ENCODE results near the gene KCNH1.
"Not testable (repeated sequence)": the region's sequence is repeated elsewhere in the genome, so short reads cannot be mapped to it uniquely, and the experiment has no call there.

KCNH1 gene

GRCh38 chr1:211099393-211099792 is 34.6 kb downstream of the KCNH1 start:
- Histone ChIP-seq H3K4me1 (ENCODE audit: control insufficient read depth, insufficient read depth, low read length) (no peaks in the 10 kb centered on the region), H3K9me3 (ENCODE audit: control insufficient read depth, insufficient read depth, low read length) (no peaks in the 10 kb centered on the region), H3K4me3 (ENCODE audit: low read depth, low read length) (no peak overlapping the region), H3K9ac (ENCODE audit: low read depth, low read length) (no peak overlapping the region), H3K27ac (ENCODE audit: low read depth, low read length) (no peak overlapping the region), H3K27me3 (ENCODE audit: control insufficient read depth, insufficient read depth, low read length) (no peaks in the 10 kb centered on the region), H3K36me3 (ENCODE audit: control insufficient read depth, insufficient read depth, low read length) (no peaks in the 10 kb centered on the region)

GRCh38 chr1:211095381-211095780 is 38.6 kb downstream of the KCNH1 start:
- Histone ChIP-seq H3K9ac (ENCODE audit: low read depth, low read length) (no peak overlapping the region), H3K4me3 (ENCODE audit: low read depth, low read length) (no peak overlapping the region)

GRCh38 chr1:211092955-211093354 is 41.0 kb downstream of the KCNH1 start:
- H3K27ac ChIP-seq (ENCODE audit: low read depth, low read length): no peak overlapping the region
- no peaks in the 10 kb centered on the region for H3K36me3 ChIP-seq (ENCODE audit: control insufficient read depth, insufficient read depth, low read length)
- no peaks in the 10 kb centered on the region for H3K4me1 ChIP-seq (ENCODE audit: control insufficient read depth, insufficient read depth, low read length)
- H3K27me3 ChIP-seq (ENCODE audit: control insufficient read depth, insufficient read depth, low read length): no peaks in the 10 kb centered on the region
- H3K9me3 ChIP-seq (ENCODE audit: control insufficient read depth, insufficient read depth, low read length): no peaks in the 10 kb centered on the region
- H3K9ac ChIP-seq (ENCODE audit: low read depth, low read length): no peak overlapping the region
- H3K4me3 ChIP-seq (ENCODE audit: low read depth, low read length): no peak overlapping the region

More at GRCh38 chr1:211095381-211095780, 38.6 kb downstream of the KCNH1 start:
- Histone ChIP-seq H3K27ac (ENCODE audit: low read depth, low read length) (no peak overlapping the region), H3K36me3 (ENCODE audit: control insufficient read depth, insufficient read depth, low read length) (no peaks in the 10 kb centered on the region), H3K27me3 (ENCODE audit: control insufficient read depth, insufficient read depth, low read length) (no peaks in the 10 kb centered on the region), H3K9me3 (ENCODE audit: control insufficient read depth, insufficient read depth, low read length) (no peaks in the 10 kb centered on the region), H3K4me1 (ENCODE audit: control insufficient read depth, insufficient read depth, low read length) (no peaks in the 10 kb centered on the region)

GRCh38 chr1:211091867-211092266 is 42.1 kb downstream of the KCNH1 start:
- H3K9ac ChIP-seq (ENCODE audit: low read depth, low read length): no peak overlapping the region
- no peaks in the 10 kb centered on the region for H3K27me3 ChIP-seq (ENCODE audit: control insufficient read depth, insufficient read depth, low read length)
- H3K36me3 ChIP-seq (ENCODE audit: control insufficient read depth, insufficient read depth, low read length): no peaks in the 10 kb centered on the region
- H3K27ac ChIP-seq (ENCODE audit: low read depth, low read length): no peak overlapping the region
- no peaks in the 10 kb centered on the region for H3K9me3 ChIP-seq (ENCODE audit: control insufficient read depth, insufficient read depth, low read length)
- H3K4me3 ChIP-seq (ENCODE audit: low read depth, low read length): no peak overlapping the region
- H3K4me1 ChIP-seq (ENCODE audit: control insufficient read depth, insufficient read depth, low read length): no peaks in the 10 kb centered on the region

GRCh38 chr1:211089536-211089935 is 44.4 kb downstream of the KCNH1 start:
- Histone ChIP-seq H3K27me3 (ENCODE audit: control insufficient read depth, insufficient read depth, low read length) (no peaks in the 10 kb centered on the region), H3K36me3 (ENCODE audit: control insufficient read depth, insufficient read depth, low read length) (no peaks in the 10 kb centered on the region), H3K4me3 (ENCODE audit: low read depth, low read length) (no peak overlapping the region)

GRCh38 chr1:211088156-211088555 is 45.8 kb downstream of the KCNH1 start:
- no peak overlapping the region for H3K4me3 ChIP-seq (ENCODE audit: low read depth, low read length)
- H3K27me3 ChIP-seq (ENCODE audit: control insufficient read depth, insufficient read depth, low read length): no peaks in the 10 kb centered on the region
- no peaks in the 10 kb centered on the region for H3K4me1 ChIP-seq (ENCODE audit: control insufficient read depth, insufficient read depth, low read length)
- no peak overlapping the region for H3K27ac ChIP-seq (ENCODE audit: low read depth, low read length)
- H3K9ac ChIP-seq (ENCODE audit: low read depth, low read length): no peak overlapping the region
- no peaks in the 10 kb centered on the region for H3K9me3 ChIP-seq (ENCODE audit: control insufficient read depth, insufficient read depth, low read length)
- H3K36me3 ChIP-seq (ENCODE audit: control insufficient read depth, insufficient read depth, low read length): no peaks in the 10 kb centered on the region

More at GRCh38 chr1:211089536-211089935, 44.4 kb downstream of the KCNH1 start:
- Histone ChIP-seq H3K9me3 (ENCODE audit: control insufficient read depth, insufficient read depth, low read length) (no peaks in the 10 kb centered on the region), H3K27ac (ENCODE audit: low read depth, low read length) (no peak overlapping the region), H3K9ac (ENCODE audit: low read depth, low read length) (no peak overlapping the region), H3K4me1 (ENCODE audit: control insufficient read depth, insufficient read depth, low read length) (no peaks in the 10 kb centered on the region)

GRCh38 chr1:211082824-211083223 is 51.1 kb downstream of the KCNH1 start:
- no peaks in the 10 kb centered on the region for H3K36me3 ChIP-seq (ENCODE audit: control insufficient read depth, insufficient read depth, low read length)
- H3K4me3 ChIP-seq (ENCODE audit: low read depth, low read length): no peak overlapping the region
- H3K27ac ChIP-seq (ENCODE audit: low read depth, low read length): no peak overlapping the region
- no peak overlapping the region for H3K9ac ChIP-seq (ENCODE audit: low read depth, low read length)
- no peaks in the 10 kb centered on the region for H3K4me1 ChIP-seq (ENCODE audit: control insufficient read depth, insufficient read depth, low read length)
- no peaks in the 10 kb centered on the region for H3K9me3 ChIP-seq (ENCODE audit: control insufficient read depth, insufficient read depth, low read length)
- H3K27me3 ChIP-seq (ENCODE audit: control insufficient read depth, insufficient read depth, low read length): no peaks in the 10 kb centered on the region

- not testable (repeated sequence) for H3K27ac ChIP-seq (ENCODE audit: low read depth, low read length); H3K27me3 ChIP-seq (ENCODE audit: control insufficient read depth, insufficient read depth, low read length); H3K4me1 ChIP-seq (ENCODE audit: control insufficient read depth, insufficient read depth, low read length); H3K9ac ChIP-seq (ENCODE audit: low read depth, low read length); H3K36me3 ChIP-seq (ENCODE audit: control insufficient read depth, insufficient read depth, low read length); H3K4me3 ChIP-seq (ENCODE audit: low read depth, low read length); H3K9me3 ChIP-seq (ENCODE audit: control insufficient read depth, insufficient read depth, low read length)
Measured at GRCh38 chr1:211081447-211081846, 52.5 kb downstream of the KCNH1 start.

GRCh38 chr1:211068976-211069375 is 65.0 kb downstream of the KCNH1 start:
- no peaks in the 10 kb centered on the region; the same call in 1 of the 2 replicates for H3K9me3 ChIP-seq (ENCODE audit: control insufficient read depth, insufficient read depth, low read length)
- H3K4me1 ChIP-seq (ENCODE audit: control insufficient read depth, insufficient read depth, low read length): peaks cover 3% of the 10 kb centered on the region; the same call in 1 of the 2 replicates
- H3K9ac ChIP-seq (ENCODE audit: low read depth, low read length): no peak overlapping the region
- H3K4me3 ChIP-seq (ENCODE audit: low read depth, low read length): no peak overlapping the region
- no peaks in the 10 kb centered on the region for H3K27me3 ChIP-seq (ENCODE audit: control insufficient read depth, insufficient read depth, low read length)
- no peak overlapping the region for H3K27ac ChIP-seq (ENCODE audit: low read depth, low read length)
- H3K36me3 ChIP-seq (ENCODE audit: control insufficient read depth, insufficient read depth, low read length): no peaks in the 10 kb centered on the region

GRCh38 chr1:211066781-211067384 is 67.1 kb downstream of the KCNH1 start:
- H3K27me3 ChIP-seq (ENCODE audit: control insufficient read depth, insufficient read depth, low read length): no peaks in the 10 kb centered on the region
- H3K4me1 ChIP-seq (ENCODE audit: control insufficient read depth, insufficient read depth, low read length): peaks cover 3% of the 10 kb centered on the region; the same call in 1 of the 2 replicates
- H3K9ac ChIP-seq (ENCODE audit: low read depth, low read length): no peak overlapping the region
- H3K4me3 ChIP-seq (ENCODE audit: low read depth, low read length): no peak overlapping the region
- no peak overlapping the region for H3K27ac ChIP-seq (ENCODE audit: low read depth, low read length)
- H3K9me3 ChIP-seq (ENCODE audit: control insufficient read depth, insufficient read depth, low read length): no peaks in the 10 kb centered on the region; the same call in 1 of the 2 replicates
- H3K36me3 ChIP-seq (ENCODE audit: control insufficient read depth, insufficient read depth, low read length): no peaks in the 10 kb centered on the region

- not testable (repeated sequence) for H3K9me3 ChIP-seq (ENCODE audit: control insufficient read depth, insufficient read depth, low read length); H3K4me3 ChIP-seq (ENCODE audit: low read depth, low read length); H3K4me1 ChIP-seq (ENCODE audit: control insufficient read depth, insufficient read depth, low read length); H3K9ac ChIP-seq (ENCODE audit: low read depth, low read length); H3K27me3 ChIP-seq (ENCODE audit: control insufficient read depth, insufficient read depth, low read length); H3K36me3 ChIP-seq (ENCODE audit: control insufficient read depth, insufficient read depth, low read length); H3K27ac ChIP-seq (ENCODE audit: low read depth, low read length)
Measured at GRCh38 chr1:211041838-211042237, 92.1 kb downstream of the KCNH1 start.
